Measurements from ENCODE around the gene WASF3.

Gene WASF3

DNA sequence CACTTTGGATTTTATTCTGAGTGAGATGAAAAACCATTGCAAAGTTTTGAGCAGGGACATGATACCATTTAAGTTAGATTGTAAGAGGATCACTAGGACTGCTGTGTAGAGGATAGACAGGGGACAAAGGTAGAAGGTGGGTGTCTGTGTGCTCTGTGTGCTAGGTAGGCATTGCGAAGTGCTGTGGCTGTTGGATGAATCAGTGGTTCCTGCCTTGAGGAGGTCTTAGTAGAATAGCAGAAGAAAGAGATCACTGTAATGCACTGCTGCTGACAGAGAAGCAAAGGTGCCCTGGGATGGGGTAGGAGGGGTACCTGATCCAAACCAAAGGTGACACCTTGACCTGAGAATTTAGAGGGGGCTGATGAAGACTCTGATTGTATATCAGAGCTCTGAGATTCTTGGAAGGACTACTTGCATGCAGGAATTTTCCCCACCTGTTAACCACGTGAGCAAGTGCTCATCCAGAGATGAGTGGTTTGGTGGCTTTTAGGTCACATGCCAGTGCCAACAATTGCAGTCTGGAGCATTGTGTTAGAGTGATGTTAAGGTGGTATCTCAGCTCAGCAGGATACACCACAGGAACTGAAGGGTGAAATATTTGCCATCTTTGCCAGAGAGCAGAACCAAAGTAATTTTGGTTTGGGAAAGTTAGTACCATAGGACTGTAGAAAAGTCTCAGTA, 10.8 kb downstream of the WASF3 start:
- Histone ChIP-seq H3K27ac (replicated peaks) (no peak overlapping the region), H3K4me3 (replicated peaks; ENCODE audit: insufficient read depth, low read length) (no peak overlapping the region), H3K27me3 (ENCODE audit: insufficient read depth, poor library complexity, severe bottlenecking) (peaks cover 8% of the 10 kb centered on the region)
- DNase-seq (ENCODE audit: low read depth in 1 of 2, low spot score in 1 of 2): no peak
- TF ChIP-seq POLR2AphosphoS5 (IDR thresholded peaks at IDR 0.05; ENCODE audit: low read depth) (no peak), GABPA (IDR thresholded peaks at IDR 0.05; ENCODE audit: low read depth) (no peak), SPI1 (IDR thresholded peaks at IDR 0.05; ENCODE audit: borderline replicate concordance, low read depth) (no peak)
- TF ChIP-seq, protein P1, sequence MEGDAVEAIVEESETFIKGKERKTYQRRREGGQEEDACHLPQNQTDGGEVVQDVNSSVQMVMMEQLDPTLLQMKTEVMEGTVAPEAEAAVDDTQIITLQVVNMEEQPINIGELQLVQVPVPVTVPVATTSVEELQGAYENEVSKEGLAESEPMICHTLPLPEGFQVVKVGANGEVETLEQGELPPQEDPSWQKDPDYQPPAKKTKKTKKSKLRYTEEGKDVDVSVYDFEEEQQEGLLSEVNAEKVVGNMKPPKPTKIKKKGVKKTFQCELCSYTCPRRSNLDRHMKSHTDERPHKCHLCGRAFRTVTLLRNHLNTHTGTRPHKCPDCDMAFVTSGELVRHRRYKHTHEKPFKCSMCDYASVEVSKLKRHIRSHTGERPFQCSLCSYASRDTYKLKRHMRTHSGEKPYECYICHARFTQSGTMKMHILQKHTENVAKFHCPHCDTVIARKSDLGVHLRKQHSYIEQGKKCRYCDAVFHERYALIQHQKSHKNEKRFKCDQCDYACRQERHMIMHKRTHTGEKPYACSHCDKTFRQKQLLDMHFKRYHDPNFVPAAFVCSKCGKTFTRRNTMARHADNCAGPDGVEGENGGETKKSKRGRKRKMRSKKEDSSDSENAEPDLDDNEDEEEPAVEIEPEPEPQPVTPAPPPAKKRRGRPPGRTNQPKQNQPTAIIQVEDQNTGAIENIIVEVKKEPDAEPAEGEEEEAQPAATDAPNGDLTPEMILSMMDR (IDR thresholded peaks at IDR 0.05; ENCODE audit: insufficient read depth, low read length): no peak
- TF ChIP-seq, protein P2, sequence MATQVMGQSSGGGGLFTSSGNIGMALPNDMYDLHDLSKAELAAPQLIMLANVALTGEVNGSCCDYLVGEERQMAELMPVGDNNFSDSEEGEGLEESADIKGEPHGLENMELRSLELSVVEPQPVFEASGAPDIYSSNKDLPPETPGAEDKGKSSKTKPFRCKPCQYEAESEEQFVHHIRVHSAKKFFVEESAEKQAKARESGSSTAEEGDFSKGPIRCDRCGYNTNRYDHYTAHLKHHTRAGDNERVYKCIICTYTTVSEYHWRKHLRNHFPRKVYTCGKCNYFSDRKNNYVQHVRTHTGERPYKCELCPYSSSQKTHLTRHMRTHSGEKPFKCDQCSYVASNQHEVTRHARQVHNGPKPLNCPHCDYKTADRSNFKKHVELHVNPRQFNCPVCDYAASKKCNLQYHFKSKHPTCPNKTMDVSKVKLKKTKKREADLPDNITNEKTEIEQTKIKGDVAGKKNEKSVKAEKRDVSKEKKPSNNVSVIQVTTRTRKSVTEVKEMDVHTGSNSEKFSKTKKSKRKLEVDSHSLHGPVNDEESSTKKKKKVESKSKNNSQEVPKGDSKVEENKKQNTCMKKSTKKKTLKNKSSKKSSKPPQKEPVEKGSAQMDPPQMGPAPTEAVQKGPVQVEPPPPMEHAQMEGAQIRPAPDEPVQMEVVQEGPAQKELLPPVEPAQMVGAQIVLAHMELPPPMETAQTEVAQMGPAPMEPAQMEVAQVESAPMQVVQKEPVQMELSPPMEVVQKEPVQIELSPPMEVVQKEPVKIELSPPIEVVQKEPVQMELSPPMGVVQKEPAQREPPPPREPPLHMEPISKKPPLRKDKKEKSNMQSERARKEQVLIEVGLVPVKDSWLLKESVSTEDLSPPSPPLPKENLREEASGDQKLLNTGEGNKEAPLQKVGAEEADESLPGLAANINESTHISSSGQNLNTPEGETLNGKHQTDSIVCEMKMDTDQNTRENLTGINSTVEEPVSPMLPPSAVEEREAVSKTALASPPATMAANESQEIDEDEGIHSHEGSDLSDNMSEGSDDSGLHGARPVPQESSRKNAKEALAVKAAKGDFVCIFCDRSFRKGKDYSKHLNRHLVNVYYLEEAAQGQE (IDR thresholded peaks at IDR 0.05; ENCODE audit: insufficient replicate concordance, low read depth): no peak

DNA sequence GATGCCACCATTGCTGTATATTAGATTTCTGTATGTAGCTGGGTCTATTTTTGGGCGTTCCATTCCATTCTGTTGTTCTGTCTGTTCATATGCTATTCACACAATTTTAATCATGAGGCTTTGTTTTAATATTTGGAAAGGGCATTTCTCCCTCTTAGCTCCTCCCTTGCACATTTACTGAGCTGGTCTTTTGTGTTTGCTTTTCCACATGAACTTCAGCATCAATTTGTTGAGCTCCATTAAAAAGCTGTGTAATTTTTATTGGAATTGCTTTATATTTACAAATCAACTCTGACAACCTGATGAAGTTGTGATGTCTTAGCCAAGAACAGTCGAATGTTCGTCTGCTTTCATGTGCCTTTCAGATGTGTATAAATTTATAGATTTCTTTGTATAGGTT, 14.0 kb downstream of the WASF3 start:
- Histone ChIP-seq H3K27me3 (ENCODE audit: insufficient read depth, poor library complexity, severe bottlenecking) (peaks cover 6% of the 10 kb centered on the region), H3K4me3 (replicated peaks; ENCODE audit: insufficient read depth, low read length) (no peak overlapping the region), H3K27ac (replicated peaks) (no peak overlapping the region)
- no peak for TF ChIP-seq POLR2AphosphoS5 (IDR thresholded peaks at IDR 0.05; ENCODE audit: low read depth)
- TF ChIP-seq, protein P1 (IDR thresholded peaks at IDR 0.05; ENCODE audit: insufficient read depth, low read length): no peak
- TF ChIP-seq, protein P2 (IDR thresholded peaks at IDR 0.05; ENCODE audit: insufficient replicate concordance, low read depth): no peak
- TF ChIP-seq GABPA (IDR thresholded peaks at IDR 0.05; ENCODE audit: low read depth): no peak
- no peak for TF ChIP-seq SPI1 (IDR thresholded peaks at IDR 0.05; ENCODE audit: borderline replicate concordance, low read depth)
- DNase-seq (ENCODE audit: low read depth in 1 of 2, low spot score in 1 of 2): no peak

DNA sequence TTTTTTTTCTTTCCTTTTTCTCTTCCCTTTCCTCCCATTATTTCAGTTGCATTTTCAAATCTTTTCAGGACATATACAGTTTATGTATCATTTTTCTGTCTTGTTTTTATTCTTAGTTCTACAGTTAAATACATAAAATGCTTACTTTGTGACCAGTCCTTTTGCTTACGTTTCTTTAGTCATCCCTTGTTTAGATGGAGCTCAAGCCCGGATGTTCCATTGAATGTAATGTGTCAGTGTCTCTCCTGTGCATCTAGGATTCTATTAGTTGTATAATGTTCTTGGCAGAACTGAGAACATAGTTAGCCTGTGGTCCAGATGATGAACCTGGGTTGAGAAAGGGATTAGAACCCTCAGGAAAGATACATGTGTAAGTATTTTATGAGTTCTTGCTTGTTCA, 17.8 kb downstream of the WASF3 start:
- no peak overlapping the region for H3K27ac ChIP-seq (replicated peaks)
- no peak overlapping the region for H3K4me3 ChIP-seq (replicated peaks; ENCODE audit: insufficient read depth, low read length)
- no peak for DNase-seq (ENCODE audit: low read depth in 1 of 2, low spot score in 1 of 2)
- no peaks in the 10 kb centered on the region for H3K27me3 ChIP-seq (ENCODE audit: insufficient read depth, poor library complexity, severe bottlenecking)
- TF ChIP-seq SPI1 (IDR thresholded peaks at IDR 0.05; ENCODE audit: borderline replicate concordance, low read depth) (no peak), POLR2AphosphoS5 (IDR thresholded peaks at IDR 0.05; ENCODE audit: low read depth) (no peak), GABPA (IDR thresholded peaks at IDR 0.05; ENCODE audit: low read depth) (no peak)
- TF ChIP-seq, protein P2 (IDR thresholded peaks at IDR 0.05; ENCODE audit: insufficient replicate concordance, low read depth): no peak
- TF ChIP-seq, protein P1 (IDR thresholded peaks at IDR 0.05; ENCODE audit: insufficient read depth, low read length): no peak
